Astrocyte (in vitro differentiated cells and primary cell): ENCODE measurements around the gene RNF133. TPM values are rescaled to one million over a fixed set of nuclear protein-coding genes. Genes with fewer than 3 reads are reported as not detected.

Experiments used
- DNase-seq: peaks from one replicate; pipeline ENCODE4 v3.0.0-alpha.2; 2010; ENCODE audit warnings: low read depth
- FAIRE-seq: peaks from 2 replicates; lab custom pipeline; 2011; peaks lifted over from hg19 to GRCh38; lab: Jason Lieb, UNC
- H2AFZ ChIP-seq: 2 replicates; pipeline ENCODE4 v1.6.0; 2012; ENCODE audit warnings: low read depth, low read length, inconsistent platforms
- H3K27ac ChIP-seq: 2 replicates; pipeline ENCODE4 v1.5.1; 2011; ENCODE audit warnings: low read depth, low read length, inconsistent platforms
- H3K27me3 ChIP-seq: 2 replicates; pipeline ENCODE4 v1.6.0; 2011; ENCODE audit warnings: low read length, inconsistent platforms; ENCODE audit not compliant: insufficient read depth
- H3K36me3 ChIP-seq: 2 replicates; pipeline ENCODE4 v1.5.1; 2011; ENCODE audit warnings: low read length, inconsistent platforms; ENCODE audit not compliant: insufficient read depth
- H3K4me1 ChIP-seq: 2 replicates; pipeline ENCODE4 v1.5.1; 2011; ENCODE audit warnings: low read length, inconsistent platforms; ENCODE audit not compliant: insufficient read depth
- H3K4me2 ChIP-seq: 2 replicates; pipeline ENCODE4 v1.6.0; 2012; ENCODE audit warnings: low read length, inconsistent platforms
- H3K4me3 ChIP-seq: 2 replicates; pipeline ENCODE4 v1.5.1; 2011; ENCODE audit warnings: low read depth, mild to moderate bottlenecking, low read length, inconsistent platforms; ENCODE audit not compliant: insufficient read depth
- H3K79me2 ChIP-seq: 2 replicates; pipeline ENCODE4 v1.6.0; 2012; ENCODE audit warnings: mild to moderate bottlenecking, low read length, inconsistent platforms; ENCODE audit not compliant: insufficient read depth
- H3K9ac ChIP-seq: 2 replicates; pipeline ENCODE4 v1.6.0; 2012; ENCODE audit warnings: mild to moderate bottlenecking, low read length, inconsistent platforms
- H3K9me3 ChIP-seq: 2 replicates; pipeline ENCODE4 v1.5.1; 2012; ENCODE audit warnings: low read depth, mild to moderate bottlenecking, low read length, inconsistent platforms; ENCODE audit not compliant: insufficient read depth
- H4K20me1 ChIP-seq: 2 replicates; pipeline ENCODE4 v1.6.0; 2012; ENCODE audit warnings: low read length, inconsistent platforms; ENCODE audit not compliant: insufficient read depth
- H3K27ac Mint-ChIP-seq: one replicate; pipeline ENCODE4 v1.8.0; 2021; ENCODE audit warnings: mild to moderate bottlenecking, mixed read lengths; ENCODE audit not compliant: unreplicated experiment
- H3K27me3 Mint-ChIP-seq: one replicate; pipeline ENCODE4 v1.8.0; 2021; ENCODE audit warnings: low read depth, mixed read lengths; ENCODE audit not compliant: unreplicated experiment
- H3K36me3 Mint-ChIP-seq: one replicate; pipeline ENCODE4 v1.8.0; 2021; ENCODE audit warnings: low read depth, mixed read lengths; ENCODE audit not compliant: unreplicated experiment
- H3K4me1 Mint-ChIP-seq: one replicate; pipeline ENCODE4 v1.8.0; 2021; ENCODE audit warnings: low read depth, mixed read lengths; ENCODE audit not compliant: unreplicated experiment
- H3K4me3 Mint-ChIP-seq: one replicate; pipeline ENCODE4 v1.8.0; 2021; ENCODE audit warnings: mild to moderate bottlenecking, moderate library complexity, mixed read lengths; ENCODE audit not compliant: unreplicated experiment
- H3K9me3 Mint-ChIP-seq: one replicate; pipeline ENCODE4 v1.8.0; 2021; ENCODE audit warnings: mild to moderate bottlenecking, mixed read lengths; ENCODE audit not compliant: unreplicated experiment
- CTCF ChIP-seq: IDR thresholded peaks from 2 replicates; pipeline ENCODE4 v1.5.1; 2011; ENCODE audit warnings: low read depth, mild to moderate bottlenecking, inconsistent platforms, low read length, moderate library complexity; ENCODE audit not compliant: insufficient read depth
- EZH2 ChIP-seq: IDR thresholded peaks from 2 replicates; pipeline ENCODE4 v1.6.1; 2012; ENCODE audit warnings: mild to moderate bottlenecking, low read length, inconsistent platforms; ENCODE audit not compliant: insufficient read depth
- total RNA-seq: library from RNA; stranded (reverse); gene quantifications from 2 replicates; pipeline ENCODE4 v1.2.1, GENCODE V29; 2021

The RNF133 gene
- total RNA-seq, 1 donor from 2014 or later, result 0.30 TPM

GRCh38 chr7:122694697-122695096 lies 4.2 kb downstream of the RNF133 start:
- H3K36me3 Mint-ChIP-seq, result peaks cover 2% of the 10 kb centered on the region
- no peak overlapping the region for H3K27ac ChIP-seq
- no peaks in the 10 kb centered on the region for H3K36me3 ChIP-seq
- no peaks in the 10 kb centered on the region for H3K9me3 ChIP-seq
- H3K4me3 ChIP-seq, result no peak overlapping the region
- no peak for TF ChIP-seq EZH2
- TF ChIP-seq CTCF, result no peak
- H3K27ac Mint-ChIP-seq, result no peak overlapping the region
- H3K9ac ChIP-seq, result no peak overlapping the region
- H2AFZ ChIP-seq, result no peak overlapping the region
- no peaks in the 10 kb centered on the region for H3K27me3 Mint-ChIP-seq
- FAIRE-seq (no peak), DNase-seq (no peak)
- no peaks in the 10 kb centered on the region for H4K20me1 ChIP-seq
- H3K27me3 ChIP-seq, result no peaks in the 10 kb centered on the region
- H3K9me3 Mint-ChIP-seq, result peaks cover 2% of the 10 kb centered on the region
- H3K79me2 ChIP-seq, result no peaks in the 10 kb centered on the region
- H3K4me1 Mint-ChIP-seq, result no peaks in the 10 kb centered on the region
- no peaks in the 10 kb centered on the region for H3K4me1 ChIP-seq
- H3K4me3 Mint-ChIP-seq, result no peak overlapping the region
- no peak overlapping the region for H3K4me2 ChIP-seq

GRCh38 chr7:122692769-122693309 lies 6.1 kb downstream of the RNF133 start:
- Mint-ChIP-seq H3K36me3 (peaks cover 2% of the 10 kb centered on the region), H3K9me3 (peaks cover 2% of the 10 kb centered on the region), H3K4me3 (no peak overlapping the region), H3K27ac (no peak overlapping the region), H3K4me1 (no peaks in the 10 kb centered on the region), H3K27me3 (no peaks in the 10 kb centered on the region)
- Histone ChIP-seq H3K27ac (no peak overlapping the region), H2AFZ (no peak overlapping the region), H4K20me1 (no peaks in the 10 kb centered on the region), H3K4me1 (no peaks in the 10 kb centered on the region), H3K36me3 (no peaks in the 10 kb centered on the region), H3K27me3 (no peaks in the 10 kb centered on the region), H3K9me3 (no peaks in the 10 kb centered on the region), H3K4me3 (no peak overlapping the region), H3K79me2 (no peaks in the 10 kb centered on the region), H3K4me2 (no peak overlapping the region), H3K9ac (no peak overlapping the region)
- DNase-seq (no peak), FAIRE-seq (no peak)
- no peak for TF ChIP-seq EZH2
- no peak for TF ChIP-seq CTCF

- Mint-ChIP-seq H3K27ac (no peak overlapping the region), H3K4me1 (no peaks in the 10 kb centered on the region), H3K27me3 (no peaks in the 10 kb centered on the region), H3K4me3 (no peak overlapping the region), H3K9me3 (peaks cover 2% of the 10 kb centered on the region), H3K36me3 (peaks cover 2% of the 10 kb centered on the region)
- no peaks in the 10 kb centered on the region for H3K79me2 ChIP-seq
- no peak overlapping the region for H3K9ac ChIP-seq
- no peak for DNase-seq
- H3K4me2 ChIP-seq, result no peak overlapping the region
- TF ChIP-seq EZH2 (no peak), CTCF (no peak)
- H3K27ac ChIP-seq, result no peak overlapping the region
- no peaks in the 10 kb centered on the region for H3K36me3 ChIP-seq
- no peak overlapping the region for H2AFZ ChIP-seq
- H4K20me1 ChIP-seq, result no peaks in the 10 kb centered on the region
- FAIRE-seq, result no peak
- no peak overlapping the region for H3K4me3 ChIP-seq
- H3K4me1 ChIP-seq, result no peaks in the 10 kb centered on the region
- no peaks in the 10 kb centered on the region for H3K27me3 ChIP-seq
- no peaks in the 10 kb centered on the region for H3K9me3 ChIP-seq
Observed at GRCh38 chr7:122691569-122692235, 7.2 kb downstream of the RNF133 start.
